HepG2 (cell line): ENCODE data around the gene TMEM150C. TPM values are rescaled to one million over a fixed set of nuclear protein-coding genes. Genes with fewer than 3 reads are reported as not detected.

ENCODE experiments used
- ATAC-seq: fragments of 200-7000 bp; cut with Tn5 transposase; 3 replicates; pipeline ENCODE4 v1.9.1; 2020; ENCODE audit warnings: mild to moderate bottlenecking, moderate library complexity
- BruUV-seq: library from RNA; stranded (reverse); fragments of 400-500 nt; replicated peaks from 2 replicates; lab custom pipeline; 2021; lab: Mats Ljungman, UMichigan
- CTCF ChIA-PET: fragments of 300-600 bp; formaldehyde crosslinking; extraction: SDS; loops from one replicate; lab custom pipeline; 2021; ENCODE audit warnings: low total read pairs, inconsistent platforms, low intra/inter-chr PET ratio; lab: Yijun Ruan, JAX
- POLR2A ChIA-PET: fragments of 350-600 bp; sonication (Branson Sonifier 250); formaldehyde crosslinking; loops from one replicate; lab custom pipeline; 2020; ENCODE audit warnings: antibody characterized with exemption, inconsistent platforms; lab: Yijun Ruan, JAX
- DNase-seq: peaks from one replicate; pipeline ENCODE4 v3.0.0-alpha.2; 2015; ENCODE audit warnings: low spot score
- FAIRE-seq: peaks from 3 replicates; lab custom pipeline; 2011; peaks lifted over from hg19 to GRCh38; lab: Jason Lieb, UNC
- H2AFZ ChIP-seq: one replicate; pipeline ENCODE4 v1.6.1; 2011; ENCODE audit warnings: low read length, inconsistent platforms
- H3K27ac ChIP-seq: fragments of 300-600 bp; 3 replicates; pipeline ENCODE4 v1.8.0; 2011; ENCODE audit warnings: mixed run types, mild to moderate bottlenecking, mixed read lengths, low read length, inconsistent platforms; ENCODE audit not compliant: insufficient read depth; ENCODE audit errors: extremely low read length
- H3K27me3 ChIP-seq, 2 experiments: fragments of 200-600 bp in 1 of 2; 2 replicates in 1 of 2; 3 replicates in 1 of 2; pipeline versions ENCODE4 v1.6.0 to v1.8.0; 2011; ENCODE audit warnings: low read length in 2 of 2, mild to moderate bottlenecking in 2 of 2, moderate library complexity in 2 of 2, inconsistent platforms in 1 of 2; ENCODE audit not compliant: insufficient read depth in 2 of 2, control insufficient read depth in 1 of 2
- H3K36me3 ChIP-seq, 2 experiments: fragments of 200-600 bp in 1 of 2; replicated peaks in 1 of 2; 2 replicates in 1 of 2; 3 replicates in 1 of 2; pipeline versions ENCODE4 v1.5.1 to v1.8.0; 2011; ENCODE audit warnings: low read length in 2 of 2, inconsistent platforms in 1 of 2; ENCODE audit not compliant: insufficient read depth in 2 of 2, control insufficient read depth in 1 of 2
- H3K4me1 ChIP-seq: 2 replicates; pipeline ENCODE4 v1.5.1; 2012; ENCODE audit warnings: low read length, inconsistent platforms; ENCODE audit not compliant: insufficient read depth
- H3K4me2 ChIP-seq: 2 replicates; pipeline ENCODE4 v1.6.0; 2011; ENCODE audit warnings: low read depth, low read length, inconsistent platforms
- H3K4me3 ChIP-seq, 3 experiments: fragments of 200-600 bp in 1 of 3; sonication (generic), shearing (Covaris generic) in 1 of 3; replicated peaks in 1 of 3; 2 replicates each; pipeline ENCODE4 v1.5.1; 2011 to 2016; ENCODE audit warnings: low read length in 3 of 3, inconsistent platforms in 2 of 3, low read depth in 2 of 3, mild to moderate bottlenecking in 2 of 3, control low read depth in 1 of 3, mixed read lengths in 1 of 3; ENCODE audit not compliant: insufficient read depth in 1 of 3
- H3K79me2 ChIP-seq: one replicate; pipeline ENCODE4 v1.6.1; 2011; ENCODE audit warnings: low read length, inconsistent platforms; ENCODE audit not compliant: insufficient read depth
- H3K9ac ChIP-seq: 2 replicates; pipeline ENCODE4 v1.6.0; 2011; ENCODE audit warnings: mild to moderate bottlenecking, low read depth, low read length, inconsistent platforms; ENCODE audit not compliant: insufficient read depth
- H3K9me3 ChIP-seq: 2 replicates; pipeline ENCODE4 v1.5.1; 2012; ENCODE audit warnings: mild to moderate bottlenecking, low read length
- H4K20me1 ChIP-seq: 2 replicates; pipeline ENCODE4 v1.6.0; 2011; ENCODE audit warnings: inconsistent platforms, mild to moderate bottlenecking, low read length, moderate library complexity; ENCODE audit not compliant: insufficient read depth
- ARNT ChIP-seq: fragments of 450-650 bp; IDR thresholded peaks from 2 replicates; pipeline ENCODE4 v1.6.1; 2017
- CBX1 ChIP-seq: IDR thresholded peaks from one replicate; pipeline ENCODE4 v1.6.1; 2016; ENCODE audit warnings: antibody characterized with exemption, low read depth
- CEBPB ChIP-seq: IDR thresholded peaks from 2 replicates; pipeline ENCODE4 v1.6.1; 2011; ENCODE audit warnings: low read depth, low read length, improper control_type of control experiment, borderline replicate concordance
- CSRNP2 ChIP-seq: sonication (generic); formaldehyde crosslinking; conservative IDR thresholded peaks from 2 replicates; pipeline ENCODE4 v1.8.0; 2022; ENCODE audit warnings: low read depth, missing genetic modification reagents
- FOXO1 ChIP-seq: sonication (generic); formaldehyde crosslinking; IDR thresholded peaks from 2 replicates; pipeline ENCODE4 v1.4.0; 2020; ENCODE audit warnings: missing genetic modification reagents
- PHB2 ChIP-seq: fragments of 450-650 bp; IDR thresholded peaks from 2 replicates; pipeline ENCODE4 v1.6.1; 2018; ENCODE audit not compliant: partially characterized antibody
- RFX3 ChIP-seq: IDR thresholded peaks from 2 replicates; pipeline ENCODE4 v1.6.1; 2016; ENCODE audit warnings: missing biosample characterization, missing genetic modification reagents
- SETDB1 ChIP-seq: sonication (generic); formaldehyde crosslinking; IDR thresholded peaks from 2 replicates; pipeline ENCODE4 v1.5.1; 2020; ENCODE audit warnings: missing genetic modification reagents, mild to moderate bottlenecking, borderline replicate concordance
- SSRP1 ChIP-seq: IDR thresholded peaks from 2 replicates; pipeline ENCODE4 v1.6.1; 2016; ENCODE audit warnings: control low read depth
- TBX2 ChIP-seq: sonication (generic); formaldehyde crosslinking; IDR thresholded peaks from 2 replicates; pipeline ENCODE4 v1.5.0; 2020; ENCODE audit warnings: missing genetic modification reagents, mild to moderate bottlenecking, borderline replicate concordance
- ZBTB2 ChIP-seq: sonication (generic); formaldehyde crosslinking; IDR thresholded peaks from 2 replicates; pipeline ENCODE4 v1.8.0; 2022; ENCODE audit warnings: low read depth, missing genetic modification reagents
- ZFP82 ChIP-seq: sonication (generic); formaldehyde crosslinking; IDR thresholded peaks from 2 replicates; pipeline ENCODE4 v1.5.1; 2020; ENCODE audit warnings: mild to moderate bottlenecking, missing genetic modification reagents, borderline replicate concordance
- ZNF33B ChIP-seq: sonication (generic); formaldehyde crosslinking; IDR thresholded peaks from 2 replicates; pipeline ENCODE4 v1.5.1; 2020; ENCODE audit warnings: mild to moderate bottlenecking, missing genetic modification reagents
- ZNF576 ChIP-seq: sonication (generic); formaldehyde crosslinking; IDR thresholded peaks from 2 replicates; pipeline ENCODE4 v1.4.0; 2020; ENCODE audit warnings: mild to moderate bottlenecking, missing genetic modification reagents
- WGBS: methylation state at CpG from one replicate; pipeline ENCODE4 v1.1.6; 2017; ENCODE audit warnings: low lambda C conversion rate; 5-methylcytosine and 5-hydroxymethylcytosine counted together
- in situ Hi-C: cut with HindIII; loops from 2 replicates; pipeline ENCODE4 v1.10.0; 2017; ENCODE audit warnings: low pct_unique_long_range_greater_than_20kb; ENCODE audit not compliant: extremely low pct_ligation_motif_present
- intact Hi-C: fragments of 100-400 bp; cut with micrococcal nuclease; formaldehyde crosslinking; loops from one replicate; pipeline ENCODE4 v1.10.0; 2022; ENCODE audit not compliant: unreplicated experiment
- polyA plus RNA-seq, 8 experiments: library from polyadenylated mRNA; depleted of rRNA in 3 of 8; stranded (reverse) in 7 of 8; unstranded in 1 of 8; fragments of >200 nt; fragmentation: Illumina TruSeq in 4 of 8; extraction: Trizol in 4 of 8; gene quantifications; 2 replicates each; pipeline versions ENCODE4 v1.2.1 to v1.2.3, GENCODE V29; 2011 to 2016; ENCODE audit warnings: low read depth in 4 of 8, missing spikeins in 1 of 8, mixed read lengths in 1 of 8; ENCODE audit not compliant: insufficient read depth in 1 of 8
- total RNA-seq, 5 experiments: library from RNA; depleted of rRNA; stranded (reverse); fragments of >200 nt; fragmentation: Illumina TruSeq; extraction: Trizol; gene quantifications; 2 replicates each; pipeline ENCODE4 v1.2.3, GENCODE V29; 2016; ENCODE audit warnings: low read depth in 1 of 5

The TMEM150C gene
- total and polyA plus RNA-seq, 2 of the 13 experiments (the other 11 are each of a cell fraction or from before 2014, with no cell fraction given): 0.33 to 0.42 TPM

GRCh38 chr4:82588771-82589270 lies 27.0 kb upstream of the TMEM150C start:
- FAIRE-seq (no peak), ATAC-seq (no peak), DNase-seq (no peak)
- H3K4me3 ChIP-seq: no peak overlapping the region
- in situ Hi-C loops: no loop called here
- H2AFZ ChIP-seq: no peak overlapping the region
- H3K27ac ChIP-seq: no peak overlapping the region
- H3K4me2 ChIP-seq: no peak overlapping the region
- H3K9me3 ChIP-seq: no peaks in the 10 kb centered on the region
- POLR2A ChIA-PET: no interaction called here
- H3K4me1 ChIP-seq: peaks cover 12% of the 10 kb centered on the region
- CTCF ChIA-PET: no interaction called here
- no peaks in the 10 kb centered on the region for H3K79me2 ChIP-seq
- intact Hi-C loops: no loop called here
- BruUV-seq: no TSS peak
- no peaks in the 10 kb centered on the region; a peak in 1 of 5 replicates for H3K27me3 ChIP-seq
- H3K9ac ChIP-seq: no peak overlapping the region
- no peak for TF ChIP-seq CEBPB
- no peak for TF ChIP-seq ZNF576
- H4K20me1 ChIP-seq: no peaks in the 10 kb centered on the region
- no peaks in the 10 kb centered on the region for H3K36me3 ChIP-seq
- WGBS: 10% methylated on average over 2 of the region's 2 CpGs

- H3K36me3 ChIP-seq: no peaks in the 10 kb centered on the region
- no peaks in the 10 kb centered on the region for H3K79me2 ChIP-seq
- no peaks in the 10 kb centered on the region; a peak in 1 of 5 replicates for H3K27me3 ChIP-seq
- FAIRE-seq: no peak
- no peak overlapping the region for H3K4me2 ChIP-seq
- CTCF ChIA-PET: no interaction called here
- no TSS peak for BruUV-seq
- H3K4me3 ChIP-seq: no peak overlapping the region
- no peaks in the 10 kb centered on the region for H3K9me3 ChIP-seq
- DNase-seq: no peak
- H3K27ac ChIP-seq: no peak overlapping the region
- H2AFZ ChIP-seq: no peak overlapping the region
- TF ChIP-seq CBX1 (no peak), SSRP1 (no peak), FOXO1 (CRISPR knock-in tag) (no peak), SETDB1 (no peak), PHB2 (no peak), CSRNP2 (CRISPR knock-in tag) (no peak), ZFP82 (CRISPR knock-in tag) (no peak), RFX3 (CRISPR knock-in tag) (no peak), ZNF33B (CRISPR knock-in tag) (no peak), ARNT (no peak), ZBTB2 (no peak), TBX2 (CRISPR knock-in tag) (no peak)
- H4K20me1 ChIP-seq: no peaks in the 10 kb centered on the region
- in situ Hi-C loops: no loop called here
- POLR2A ChIA-PET: no interaction called here
- no peak overlapping the region for H3K9ac ChIP-seq
- intact Hi-C loops: no loop called here
- peaks cover 20% of the 10 kb centered on the region for H3K4me1 ChIP-seq
- WGBS: 55% methylated on average over 8 of the region's 8 CpGs
- no peak for ATAC-seq
These were observed 26.2 kb upstream of the TMEM150C start for GRCh38 chr4:82587826-82588540.
